ENCODE measurements around the gene HIGD2B. TPM values are rescaled to one million over a fixed set of nuclear protein-coding genes. Genes with fewer than 3 reads are reported as not detected.

HIGD2B gene, protein sequence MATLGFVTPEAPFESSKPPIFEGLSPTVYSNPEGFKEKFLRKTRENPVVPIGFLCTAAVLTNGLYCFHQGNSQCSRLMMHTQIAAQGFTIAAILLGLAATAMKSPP
- 0.11 TPM in 1 of 2 replicates, not detected in the other for total RNA-seq (2014; rRNA removed)
- Bru-seq, nascent RNA: percentile 33 among the genes with signal in this experiment
- BruChase-seq, experiment 1, labeled RNA remaining after a 6-hour chase: percentile 19 among the genes with signal in this experiment
- percentile 30 among the genes with signal in this experiment for BruChase-seq, experiment 2, labeled RNA remaining after a 2-hour chase
- long read RNA-seq, partial matches to known transcripts: 0 of 1 reads
- long read RNA-seq, other reads (novel, unspliced or antisense): 1 of 1 reads

DNA sequence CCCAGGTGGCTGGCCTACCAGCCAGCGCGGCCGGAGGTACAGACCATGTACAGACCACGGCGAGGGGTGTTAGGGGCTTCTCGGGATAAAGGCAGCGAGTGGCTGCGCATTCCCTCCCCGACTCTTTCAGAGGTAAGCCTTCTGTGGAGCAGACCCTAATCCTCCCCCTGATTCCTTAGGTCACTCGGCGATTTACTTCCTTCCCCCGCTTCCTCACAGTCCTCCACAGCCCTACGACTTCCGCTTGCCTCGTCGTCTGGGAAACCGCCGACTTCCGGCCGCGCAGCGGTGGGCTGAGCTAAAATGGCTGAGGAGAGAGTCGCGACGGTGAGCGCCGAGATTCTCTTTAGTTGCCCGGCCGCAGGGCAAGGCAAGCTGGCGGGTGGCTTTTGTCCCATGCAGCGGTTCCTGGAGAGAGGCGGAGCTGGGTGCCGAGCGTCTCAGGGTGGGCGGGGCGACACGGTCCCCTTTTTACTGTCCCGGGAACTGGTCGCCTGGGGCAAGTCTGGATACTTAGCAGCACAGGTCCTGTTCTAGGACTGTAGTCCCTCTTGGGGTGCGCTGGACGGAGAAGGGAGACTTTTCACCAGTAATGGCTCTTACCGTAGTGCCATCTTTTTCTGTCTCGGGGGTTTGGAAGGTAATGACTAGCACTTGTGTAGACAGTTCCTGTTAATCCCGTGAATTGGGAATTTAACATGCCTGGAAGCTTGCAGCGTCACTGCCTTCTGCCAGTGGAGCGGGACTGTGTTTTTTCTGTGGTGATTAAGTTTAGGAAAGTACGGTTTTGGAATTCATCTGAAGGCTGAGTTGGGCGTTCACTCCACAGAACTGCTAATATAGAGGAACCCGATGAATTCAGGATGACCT is at the start of gene HIGD2B, which contains the start of gene BBS4:
TSS of gene HIGD2B (minus strand) at position 258 of the 870 bp plus-strand sequence. CDS start 9,808 bp downstream, outside the sequence.
TSS of gene BBS4 (plus strand) at position 283 of the 870 bp plus-strand sequence. CDS start at position 304, 21 bp downstream.
- Histone ChIP-seq H2AFZ (ENCODE audit: low read length) (peak within 1 kb of the TSS; percentile 92), H3F3A (ENCODE audit: low read length, unreplicated experiment) (no peaks in the 10 kb centered on the region), H3K36me3 (ENCODE audit: low read depth, low read length) (no peaks in the 10 kb centered on the region), H4K20me1 (ENCODE audit: low read length) (no peaks in the 10 kb centered on the region), H3K9me2 (replicated peaks; ENCODE audit: low read length) (no peaks in the 10 kb centered on the region), H3K27ac (ENCODE audit: low read length) (peak within 1 kb of the TSS; percentile 64), H3K4me1 (ENCODE audit: insufficient read depth, low read length) (peaks cover 7% of the 10 kb centered on the region), H3K4me2 (ENCODE audit: low read length) (peak within 1 kb of the TSS; percentile 98), H3K4me3 (ENCODE audit: low read length) (peak within 1 kb of the TSS; percentile 93), H3K9me3 (ENCODE audit: low read length) (no peaks in the 10 kb centered on the region), H3K27me3 (ENCODE audit: low read length) (no peaks in the 10 kb centered on the region), H3K9ac (ENCODE audit: low read length) (peak within 1 kb of the TSS; percentile 82), H3K79me2 (ENCODE audit: low read length) (peaks cover 10% of the 10 kb centered on the region; the same call in 1 of the 2 replicates)
- ChIA-PET CTCF (no interaction called here), POLR2A (ENCODE audit: unreplicated experiment) (interaction anchor here (0.6 kb wide), 4 partner anchors 11 to 229 kb away, joined by 3 to 22 read pairs (median 6); no protein-coding TSS in a partner anchor)
- TSS peak; percentile 84 for BruUV-seq (replicated peaks)
- intact Hi-C loops (cut with micrococcal nuclease): loop anchor here (2.0 to 5.0 kb wide), 2 partner anchors 89 to 211 kb away; partner anchors contain the start of gene ARIH1
- peak; percentile 89 for DNase-seq
- ATAC-seq: peak; percentile 95
- no peak for TF ChIP-seq CTCF (conservative IDR thresholded peaks at IDR 0.05; ENCODE audit: low read depth, low read length)
- no peak for TF ChIP-seq EZH2 (IDR thresholded peaks at IDR 0.05; ENCODE audit: low read length, unreplicated experiment)
- TF ChIP-seq EZH2phosphoT487 (IDR thresholded peaks at IDR 0.05; ENCODE audit: borderline replicate concordance, low read length): no peak

- POLR2A ChIA-PET (ENCODE audit: unreplicated experiment): no interaction called here
These were observed 49.1 kb upstream of the HIGD2B start for GRCh38 chr15:72735111-72735510.

More at GRCh38 chr15:72735111-72735510, 49.1 kb upstream of the HIGD2B start:
- H3K4me1 ChIP-seq (ENCODE audit: insufficient read depth, low read length): 0 out of 2 replicates have a peak, but pooled peaks cover 5% of the 10 kb centered on the region
- no peak overlapping the region for H3K27ac ChIP-seq (ENCODE audit: low read length)
- ATAC-seq (no peak), DNase-seq (no peak)
- H3K9me3 ChIP-seq (ENCODE audit: low read length): no peaks in the 10 kb centered on the region
- no peaks in the 10 kb centered on the region for H3F3A ChIP-seq (ENCODE audit: low read length, unreplicated experiment)
- no peaks in the 10 kb centered on the region for H4K20me1 ChIP-seq (ENCODE audit: low read length)
- H3K79me2 ChIP-seq (ENCODE audit: low read length): no peaks in the 10 kb centered on the region
- intact Hi-C loops (cut with micrococcal nuclease): no loop called here
- H3K4me3 ChIP-seq (ENCODE audit: low read length): no peak overlapping the region
- H3K9me2 ChIP-seq (replicated peaks; ENCODE audit: low read length): no peaks in the 10 kb centered on the region
- no peak overlapping the region for H3K4me2 ChIP-seq (ENCODE audit: low read length)
- BruUV-seq (replicated peaks): no TSS peak
- CTCF ChIA-PET: no interaction called here
- peaks cover 16% of the 10 kb centered on the region; the same call in 1 of the 2 replicates for H3K36me3 ChIP-seq (ENCODE audit: low read depth, low read length)
- no peak overlapping the region for H2AFZ ChIP-seq (ENCODE audit: low read length)
- no peak overlapping the region for H3K9ac ChIP-seq (ENCODE audit: low read length)
- no peak for TF ChIP-seq EZH2 (IDR thresholded peaks at IDR 0.05; ENCODE audit: low read length, unreplicated experiment)
- no peak for TF ChIP-seq EZH2phosphoT487 (IDR thresholded peaks at IDR 0.05; ENCODE audit: borderline replicate concordance, low read length)
- TF ChIP-seq CTCF (conservative IDR thresholded peaks at IDR 0.05; ENCODE audit: low read depth, low read length): no peak
- no peaks in the 10 kb centered on the region for H3K27me3 ChIP-seq (ENCODE audit: low read length)
